IMR-90 (cell line): ENCODE measurements around the gene EPN2. TPM values are rescaled to one million over a fixed set of nuclear protein-coding genes. Genes with fewer than 3 reads are reported as not detected.

ENCODE experiments used
- ATAC-seq: fragments of 200-7000 bp; cut with Tn5 transposase; 2 replicates; pipeline ENCODE4 v1.9.1; 2020; ENCODE audit warnings: low read depth, mild to moderate bottlenecking, moderate library complexity
- BruUV-seq: library from RNA; stranded (reverse); fragments of 400-500 nt; replicated peaks from 2 replicates; lab custom pipeline; 2021; lab: Mats Ljungman, UMichigan
- CTCF ChIA-PET: fragments of 300-600 bp; formaldehyde crosslinking; extraction: SDS; loops from one replicate; lab custom pipeline; 2021; ENCODE audit warnings: antibody characterized with exemption; lab: Yijun Ruan, JAX
- POLR2A ChIA-PET: fragments of 300-600 bp; sonication (Branson Sonifier 250); formaldehyde crosslinking; loops from one replicate; lab custom pipeline; 2022; ENCODE audit warnings: antibody characterized with exemption; ENCODE audit not compliant: unreplicated experiment; lab: Charles Lee
- DNase-seq: peaks from one replicate; pipeline ENCODE4 v3.0.0; 2013
- H2AFZ ChIP-seq: replicated peaks from 2 replicates; pipeline ENCODE3; 2013; ENCODE audit warnings: low read length, mild to moderate bottlenecking; ENCODE audit not compliant: poor library complexity
- H2AK5ac ChIP-seq: 2 replicates; pipeline ENCODE4 v1.6.1; 2013; ENCODE audit warnings: low read depth, low read length, inconsistent platforms
- H2AK9ac ChIP-seq: replicated peaks from 2 replicates; pipeline ENCODE3; 2013; ENCODE audit warnings: mild to moderate bottlenecking, low read depth, low read length, moderate library complexity; ENCODE audit not compliant: poor library complexity
- H2BK120ac ChIP-seq: 2 replicates; pipeline ENCODE4 v1.6.1; 2013; ENCODE audit warnings: low read depth, low read length, inconsistent platforms
- H2BK15ac ChIP-seq: 3 replicates; pipeline ENCODE4 v1.6.1; 2013; ENCODE audit warnings: low read depth, low read length, inconsistent platforms
- H2BK20ac ChIP-seq: 2 replicates; pipeline ENCODE4 v1.6.1; 2013; ENCODE audit warnings: low read depth, mild to moderate bottlenecking, inconsistent platforms, low read length, moderate library complexity
- H2BK5ac ChIP-seq: 2 replicates; pipeline ENCODE4 v1.6.1; 2013; ENCODE audit warnings: mild to moderate bottlenecking, low read depth, low read length, inconsistent platforms; ENCODE audit not compliant: poor library complexity, severe bottlenecking
- H3K14ac ChIP-seq: replicated peaks from 2 replicates; pipeline ENCODE4 v1.6.1; 2013; ENCODE audit warnings: low read depth, low read length, inconsistent platforms
- H3K18ac ChIP-seq: 2 replicates; pipeline ENCODE4 v1.6.1; 2013; ENCODE audit warnings: low read depth, low read length, control low read depth
- H3K23ac ChIP-seq: 2 replicates; pipeline ENCODE4 v1.6.1; 2013; ENCODE audit warnings: low read depth, low read length, inconsistent platforms
- H3K27ac ChIP-seq: 2 replicates; pipeline ENCODE4 v1.5.1; 2013; ENCODE audit warnings: mild to moderate bottlenecking, control low read depth, low read length; ENCODE audit not compliant: insufficient read depth
- H3K27me3 ChIP-seq: 2 replicates; pipeline ENCODE4 v1.6.1; 2013; ENCODE audit warnings: low read length; ENCODE audit not compliant: control insufficient read depth, insufficient read depth
- H3K36me3 ChIP-seq: 2 replicates; pipeline ENCODE4 v1.6.1; 2013; ENCODE audit warnings: low read length, mixed read lengths; ENCODE audit not compliant: control insufficient read depth, insufficient read depth
- H3K4ac ChIP-seq: 2 replicates; pipeline ENCODE4 v1.6.1; 2013; ENCODE audit warnings: low read depth, low read length, inconsistent platforms
- H3K4me1 ChIP-seq: 2 replicates; pipeline ENCODE4 v1.6.1; 2013; ENCODE audit warnings: low read length, mixed read lengths; ENCODE audit not compliant: control insufficient read depth, insufficient read depth
- H3K4me2 ChIP-seq: 2 replicates; pipeline ENCODE4 v1.6.1; 2013; ENCODE audit warnings: low read depth, mild to moderate bottlenecking, control low read depth, low read length, moderate library complexity
- H3K4me3 ChIP-seq: 2 replicates; pipeline ENCODE4 v1.5.1; 2013; ENCODE audit warnings: low read depth, mild to moderate bottlenecking, control low read depth, low read length, moderate library complexity; ENCODE audit not compliant: insufficient read depth
- H3K56ac ChIP-seq: 2 replicates; pipeline ENCODE4 v1.6.1; 2013; ENCODE audit warnings: low read length, inconsistent platforms; ENCODE audit not compliant: insufficient read depth; ENCODE audit errors: extremely low read depth
- H3K79me1 ChIP-seq, 2 experiments: 2 replicates each; pipeline ENCODE4 v1.6.1; 2013; ENCODE audit warnings: low read length in 2 of 2, inconsistent platforms in 1 of 2, low read depth in 1 of 2
- H3K9ac ChIP-seq: 2 replicates; pipeline ENCODE4 v1.6.1; 2013; ENCODE audit warnings: low read depth, low read length, control low read depth
- H3K9me1 ChIP-seq: 2 replicates; pipeline ENCODE4 v1.6.1; 2013; ENCODE audit warnings: low read length, inconsistent platforms; ENCODE audit not compliant: insufficient read depth
- H3K9me3 ChIP-seq: 2 replicates; pipeline ENCODE4 v1.6.1; 2013; ENCODE audit warnings: low read length; ENCODE audit not compliant: control insufficient read depth, insufficient read depth
- H4K20me1 ChIP-seq: 2 replicates; pipeline ENCODE4 v1.6.1; 2013; ENCODE audit warnings: low read length, inconsistent platforms; ENCODE audit not compliant: insufficient read depth
- H4K5ac ChIP-seq: 2 replicates; pipeline ENCODE4 v1.6.1; 2013; ENCODE audit warnings: mild to moderate bottlenecking, low read depth, low read length, control low read depth
- H4K8ac ChIP-seq, 2 experiments: 2 replicates each; pipeline ENCODE4 v1.6.1; 2013; ENCODE audit warnings: low read depth in 2 of 2, low read length in 2 of 2, control low read depth in 1 of 2, inconsistent platforms in 1 of 2
- H4K91ac ChIP-seq: 2 replicates; pipeline ENCODE4 v1.6.1; 2013; ENCODE audit warnings: low read depth, low read length, inconsistent platforms; ENCODE audit not compliant: insufficient read depth
- BHLHE40 ChIP-seq: fragments of 150-350 bp; IDR thresholded peaks from 2 replicates; pipeline ENCODE4 v1.6.1; 2016; ENCODE audit warnings: mild to moderate bottlenecking, low read depth, low read length
- MAZ ChIP-seq: IDR thresholded peaks from 2 replicates; pipeline ENCODE4 v1.6.1; 2012; ENCODE audit warnings: low read depth, mild to moderate bottlenecking, low read length, improper control_type of control experiment, moderate library complexity, borderline replicate concordance
- WGBS, 2 experiments: methylation state at CpG; one replicate each; pipeline versions ENCODE4 v1.1.5 to v1.1.7; 2013; ENCODE audit warnings: missing lambda C conversion rate in 2 of 2; ENCODE audit not compliant: insufficient read length in 1 of 2; ENCODE audit errors: extremely low coverage in 2 of 2; 5-methylcytosine and 5-hydroxymethylcytosine counted together
- dilution Hi-C: fragments of 300-500 bp; cut with HindIII; formaldehyde crosslinking; loops from one replicate; pipeline ENCODE4 v1.14.3; 2018; ENCODE audit warnings: low sequenced_read_pairs; ENCODE audit not compliant: unreplicated experiment
- in situ Hi-C: fragments of 300-500 bp; cut with MboI; formaldehyde crosslinking; loops from 3 replicates; pipeline ENCODE4 v1.14.3; 2019; ENCODE audit warnings: low sequenced_read_pairs, inconsistent platforms, mixed read lengths
- intact Hi-C: fragments of 100-400 bp; cut with micrococcal nuclease; formaldehyde crosslinking; loops from 2 replicates; pipeline ENCODE4 v1.10.0; 2022
- polyA plus RNA-seq, 3 experiments: library from polyadenylated mRNA; depleted of rRNA; stranded (reverse); fragments of >200 nt; gene quantifications; 2 replicates each; pipeline ENCODE4 v1.2.3, GENCODE V29; 2012; ENCODE audit warnings: low replicate concordance in 1 of 3
- total RNA-seq: library from RNA; depleted of rRNA; stranded (reverse); fragments of >200 nt; gene quantifications from 2 replicates; pipeline ENCODE4 v1.2.3, GENCODE V29; 2012

EPN2 gene
- total and polyA plus RNA-seq, 2 of the 4 experiments (the other 2 are of a cell fraction) = 14.9 to 25.3 TPM

- Histone ChIP-seq H4K5ac (no peak overlapping the region), H2BK15ac (no peak overlapping the region), H2BK5ac (no peak overlapping the region), H4K91ac (no peak overlapping the region), H4K8ac (no peak overlapping the region), H3K27me3 (no peaks in the 10 kb centered on the region), H3K9me3 (no peaks in the 10 kb centered on the region), H3K4ac (no peak overlapping the region), H3K9ac (no peak overlapping the region), H3K4me1 (peaks cover 12% of the 10 kb centered on the region), H3K79me1 (peaks cover 4 to 11% of the 10 kb centered on the region in 2 experiments; a peak in 3 of 4 replicates), H3K36me3 (no peaks in the 10 kb centered on the region), H3K23ac (no peak overlapping the region), H2AK9ac (no peak overlapping the region), H2BK20ac (no peak overlapping the region), H3K9me1 (peaks cover 6% of the 10 kb centered on the region; the same call in 1 of the 2 replicates), H2BK120ac (no peak overlapping the region), H2AFZ (no peak overlapping the region), H3K14ac (no peak overlapping the region), H2AK5ac (no peak overlapping the region), H4K20me1 (no peaks in the 10 kb centered on the region), H3K4me3 (no peak overlapping the region), H3K18ac (no peak overlapping the region), H3K4me2 (no peak overlapping the region), H3K56ac (no peak overlapping the region), H3K27ac (no peak overlapping the region)
- DNase-seq (no peak), ATAC-seq (no peak)
- TF ChIP-seq BHLHE40 (no peak), MAZ (no peak)
- 100% methylated on average over 1 of the region's 4 CpGs; no CpG with 5 or more reads in 1 of the 2 experiments for WGBS, 2 experiments
- in situ Hi-C loops = loop anchor here (5.0 kb wide), 1 partner anchor 137 kb away; no protein-coding TSS in a partner anchor
- intact Hi-C loops = no loop called here
- POLR2A ChIA-PET = interaction anchor here (0.6 to 1.2 kb wide), 2 partner anchors 12 to 44 kb away, joined by 3 to 5 read pairs; no protein-coding TSS in a partner anchor
- CTCF ChIA-PET = interaction anchor here (2.3 kb wide), 1 partner anchor 82 kb away, joined by 11 read pairs; no protein-coding TSS in a partner anchor
- no TSS peak for BruUV-seq
- dilution Hi-C loops = no loop called here
These were observed 128.3 kb downstream of the EPN2 start for GRCh38 chr17:19365499-19365817.
